SK-N-MC (cell line): ENCODE data around the gene SYNPO2.

Experiments used
- EZH2 ChIP-seq: fragments of 200-600 bp; sonication (generic); IDR thresholded peaks from one replicate; pipeline ENCODE4 v1.6.1; 2017; ENCODE audit warnings: antibody characterized with exemption
- POLR2AphosphoS5 ChIP-seq: IDR thresholded peaks from 2 replicates; pipeline ENCODE4 v1.6.1; 2012; ENCODE audit warnings: mild to moderate bottlenecking, low read depth, low read length, borderline replicate concordance

DNA sequence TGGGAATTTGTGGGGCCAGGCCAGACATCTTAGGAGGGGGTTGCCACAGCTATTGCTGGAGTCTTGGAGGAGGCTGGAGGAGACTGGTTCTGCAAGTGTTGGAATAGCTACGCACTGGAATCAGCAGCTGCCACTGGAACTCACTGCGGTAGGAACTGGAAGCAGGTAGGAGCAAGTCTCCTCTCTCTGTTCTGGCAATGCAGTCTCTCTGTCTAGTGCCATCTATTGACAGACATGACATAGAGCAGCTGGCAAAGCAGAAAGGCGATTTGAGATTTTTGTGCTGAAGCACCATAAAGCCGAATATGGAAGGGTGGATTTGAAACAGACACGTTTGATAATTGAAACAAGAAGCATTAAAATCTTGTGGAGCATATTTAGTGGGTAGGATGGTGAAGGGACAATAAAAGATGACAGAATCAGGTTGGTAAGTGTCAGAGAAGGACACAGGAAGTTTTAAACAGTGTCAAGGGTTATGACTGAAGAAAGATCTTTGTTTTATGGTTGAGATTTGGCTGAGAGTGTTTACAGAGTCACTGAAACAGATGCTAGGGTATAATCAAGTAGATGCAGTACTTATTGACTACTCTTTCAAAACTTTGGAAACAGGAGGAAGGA lies 23.5 kb upstream of the SYNPO2 start:
- TF ChIP-seq POLR2AphosphoS5 (no peak), EZH2 (no peak)
